ENCODE results near the gene MACROH2A1.
"Not testable (repeated sequence)": the region's sequence is repeated elsewhere in the genome, so short reads cannot be mapped to it uniquely, and the experiment has no call there.

Gene MACROH2A1

DNA sequence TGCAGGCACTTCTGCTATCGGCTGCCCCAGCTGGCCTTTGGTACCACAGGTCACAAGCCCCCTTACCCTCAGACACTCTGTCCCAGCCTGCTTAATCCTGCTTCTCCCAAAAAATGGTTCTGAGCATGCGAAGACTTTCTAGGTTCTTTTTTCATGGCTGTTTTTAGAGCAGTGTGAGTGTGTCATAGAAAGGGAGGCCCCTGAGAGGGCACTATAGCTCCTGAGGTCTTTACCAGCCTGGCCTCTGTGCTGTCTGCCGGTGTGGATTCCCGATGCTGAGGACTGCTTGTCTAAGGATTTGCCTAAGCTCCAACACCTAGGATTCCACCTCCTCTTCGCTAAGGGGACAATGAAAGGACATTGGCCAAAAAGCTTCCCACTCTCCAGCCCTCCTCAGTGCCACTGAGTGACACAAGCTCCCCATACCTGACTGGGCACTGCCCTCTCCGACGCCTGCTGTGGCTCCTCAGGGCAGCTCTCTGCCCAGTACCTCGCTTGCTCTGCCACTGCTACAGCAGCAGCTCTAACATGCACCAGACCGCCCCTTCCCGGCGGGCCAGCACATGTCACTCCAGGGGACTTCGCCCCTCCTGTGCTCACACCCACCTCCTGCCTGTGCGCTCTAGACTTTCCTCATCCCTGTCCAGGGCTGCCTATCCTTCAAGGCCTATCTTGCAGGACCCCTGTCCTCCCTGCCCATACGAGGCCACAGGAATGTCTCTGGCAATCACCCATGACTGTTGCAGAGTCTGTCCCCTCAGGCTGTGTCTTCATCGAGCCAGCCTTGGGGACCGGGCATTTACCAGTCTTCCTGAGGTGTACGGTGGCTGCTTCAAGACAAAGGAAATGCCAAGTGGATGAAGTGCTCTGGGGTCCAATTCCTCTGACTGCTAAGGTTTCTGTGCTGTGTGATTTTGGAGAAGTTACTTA, 21.0 kb downstream of the MACROH2A1 start:
- DNase-seq (ENCODE audit: low spot score): no peak

DNA sequence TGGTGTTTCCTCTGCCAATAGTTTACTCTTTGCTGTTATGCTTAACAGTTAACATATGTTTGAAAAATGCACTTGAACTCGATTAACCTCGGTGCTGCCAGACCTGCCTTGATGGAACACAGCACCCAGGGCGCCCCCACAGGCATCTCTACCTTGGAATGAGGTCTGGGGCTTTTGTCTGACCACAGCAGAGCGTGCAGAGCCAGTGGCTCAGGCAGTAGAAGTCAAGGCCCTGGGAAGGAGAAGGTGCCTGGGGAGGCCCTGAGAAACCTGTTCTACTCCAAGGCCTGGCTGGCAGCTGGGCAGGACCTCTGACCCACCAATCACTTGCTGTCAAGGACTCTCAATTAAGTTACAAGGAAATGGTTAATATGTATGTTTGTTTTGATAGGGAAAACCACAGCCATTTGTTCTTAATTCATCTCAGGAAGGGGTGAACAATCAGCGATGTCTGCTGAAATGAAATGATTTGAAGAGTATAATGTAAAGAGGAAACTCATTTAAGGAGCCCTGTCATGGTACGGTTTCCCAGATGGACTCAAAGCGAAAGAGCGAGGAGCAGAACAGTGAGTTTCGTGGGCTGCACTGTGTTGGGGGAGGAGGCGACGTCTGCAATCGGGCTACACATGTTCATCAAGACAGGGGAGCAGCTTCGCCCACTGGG, 21.9 kb downstream of the MACROH2A1 start:
- no peak for DNase-seq (ENCODE audit: low spot score)

DNA sequence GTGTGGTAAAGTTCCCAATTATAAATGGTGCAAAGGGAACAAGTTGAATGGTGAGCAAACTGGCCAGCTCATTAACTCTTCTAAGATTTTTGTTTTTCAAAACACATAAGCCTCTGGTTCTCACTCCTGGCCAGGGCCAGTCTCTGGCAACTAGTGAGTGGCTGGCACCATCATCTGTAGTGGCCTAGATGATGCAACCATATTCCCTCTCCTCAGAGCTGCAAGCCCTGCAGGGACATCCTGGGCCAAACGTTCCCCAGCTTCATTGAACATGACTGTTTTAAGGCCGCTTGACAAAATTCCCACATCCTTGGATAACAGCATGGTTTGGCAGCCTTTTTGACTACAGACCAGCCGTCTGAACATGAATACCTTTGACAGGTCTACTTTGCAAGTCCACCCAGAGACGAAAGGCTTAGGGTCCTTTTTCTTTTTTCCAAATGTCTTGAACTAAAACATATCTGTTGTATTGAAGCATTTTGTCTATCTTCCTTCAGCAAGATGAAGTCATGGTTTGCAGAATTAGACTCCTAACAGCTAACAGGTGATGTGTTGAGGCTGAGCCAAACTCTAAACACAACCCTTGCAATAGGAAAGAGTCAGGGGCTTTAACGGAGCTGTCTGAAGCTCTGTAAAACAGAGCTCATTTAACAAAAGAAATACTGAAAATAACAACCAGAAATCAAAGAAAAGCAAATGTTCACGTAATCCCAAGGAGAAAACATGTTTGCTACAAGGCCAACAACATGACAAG, 23.8 kb downstream of the MACROH2A1 start:
- DNase-seq (ENCODE audit: low spot score): no peak

DNA sequence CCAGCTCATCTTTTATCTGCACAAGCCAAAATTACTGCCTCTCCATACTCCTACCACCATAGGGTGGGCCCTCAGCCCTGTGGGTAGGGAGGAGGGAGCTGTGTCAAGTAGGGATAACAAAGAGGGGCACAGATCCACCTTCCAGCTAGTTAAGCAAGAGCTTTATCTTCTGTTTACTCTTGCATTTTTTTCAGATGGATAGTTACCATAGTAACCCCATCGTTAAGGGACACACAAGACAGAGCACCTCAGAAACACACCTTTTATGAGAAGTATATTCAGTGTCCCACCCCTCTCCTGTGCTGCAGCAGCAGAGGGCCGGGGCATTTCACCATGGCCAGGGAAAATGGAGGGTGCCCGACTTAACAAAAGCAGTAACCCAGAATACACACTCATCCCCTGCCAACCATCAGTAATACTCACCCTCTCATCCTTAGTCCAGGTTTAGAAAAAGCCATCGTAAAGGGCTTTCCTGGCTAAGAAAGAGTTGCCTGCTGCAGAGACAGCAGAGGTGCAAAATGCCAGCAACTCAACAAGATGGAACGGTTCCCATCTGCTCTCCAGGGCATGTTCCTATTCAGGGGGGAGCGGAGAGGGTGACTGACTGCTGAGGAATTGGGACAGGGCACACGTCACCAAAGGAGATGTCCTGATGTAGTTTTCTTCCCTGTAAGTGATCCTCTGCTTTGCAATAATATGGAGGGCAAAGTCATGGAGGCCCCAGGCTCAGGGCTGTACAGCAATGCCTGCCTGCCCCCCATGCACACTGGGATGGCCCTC, 25.1 kb downstream of the MACROH2A1 start:
- DNase-seq (ENCODE audit: low spot score): no peak

DNA sequence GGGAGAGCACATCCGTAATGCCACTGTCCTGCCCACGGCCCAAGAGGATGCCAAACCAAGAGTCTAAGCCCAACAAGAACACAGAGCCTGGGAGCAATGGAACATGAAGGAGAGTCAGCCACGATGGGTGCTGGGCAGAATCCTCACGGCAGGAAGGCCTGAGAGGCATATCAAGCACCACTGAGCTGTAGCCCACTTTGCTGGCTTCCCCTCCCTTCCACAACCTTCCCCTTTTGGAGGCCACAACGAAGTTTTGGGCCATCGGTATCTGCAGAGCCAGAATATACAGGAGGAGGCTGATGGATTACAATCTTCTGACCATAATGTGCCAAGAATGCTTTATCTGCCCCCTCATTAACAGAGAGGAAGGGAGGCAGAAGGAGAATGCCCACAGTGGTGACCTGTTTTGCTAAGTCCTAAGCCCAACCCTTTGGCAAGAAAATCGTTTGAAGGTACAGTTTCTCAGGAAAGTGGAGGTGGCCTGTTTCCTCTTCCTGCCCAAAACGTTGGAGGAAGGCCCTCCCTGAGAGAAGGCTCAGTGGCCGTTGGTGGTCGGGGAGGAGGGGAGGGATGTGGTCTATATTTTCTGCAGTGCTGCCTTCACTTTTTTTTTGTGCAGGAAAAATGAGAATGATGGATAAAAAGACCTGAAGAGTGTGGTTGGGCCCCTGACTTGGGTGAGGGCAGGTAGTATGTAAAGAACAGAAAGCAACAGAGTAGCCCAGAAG, 26.2 kb downstream of the MACROH2A1 start:
- no peak for DNase-seq (ENCODE audit: low spot score)

DNA sequence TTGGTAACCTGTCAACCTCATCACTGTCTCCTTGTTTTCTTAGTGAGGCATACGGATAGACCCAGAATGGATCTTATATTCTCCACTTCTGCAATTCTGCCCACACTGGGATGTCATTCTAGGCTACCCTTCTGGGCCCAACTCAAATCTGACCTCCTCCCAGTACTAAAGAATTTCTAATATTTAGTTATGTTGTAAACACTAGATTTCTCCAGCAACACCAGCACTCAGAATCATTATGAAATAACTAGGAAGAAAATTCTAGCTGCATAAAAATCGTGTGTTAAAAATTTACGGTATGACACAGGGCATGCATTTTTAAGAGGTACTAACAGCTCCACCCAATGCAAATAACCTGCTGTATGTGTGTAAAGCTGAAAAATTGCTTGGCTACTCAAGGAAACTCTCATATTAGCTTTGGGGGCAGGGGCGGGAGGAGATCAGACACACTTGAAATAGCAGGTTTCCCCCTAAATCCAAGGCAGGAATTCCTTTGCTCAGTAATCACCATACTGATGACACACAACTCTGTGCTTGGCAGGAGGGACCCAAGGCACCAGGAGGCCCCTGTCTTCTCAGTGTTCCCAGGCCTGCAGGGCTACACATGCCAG, 27.3 kb downstream of the MACROH2A1 start:
- no peak for DNase-seq (ENCODE audit: low spot score)

DNA sequence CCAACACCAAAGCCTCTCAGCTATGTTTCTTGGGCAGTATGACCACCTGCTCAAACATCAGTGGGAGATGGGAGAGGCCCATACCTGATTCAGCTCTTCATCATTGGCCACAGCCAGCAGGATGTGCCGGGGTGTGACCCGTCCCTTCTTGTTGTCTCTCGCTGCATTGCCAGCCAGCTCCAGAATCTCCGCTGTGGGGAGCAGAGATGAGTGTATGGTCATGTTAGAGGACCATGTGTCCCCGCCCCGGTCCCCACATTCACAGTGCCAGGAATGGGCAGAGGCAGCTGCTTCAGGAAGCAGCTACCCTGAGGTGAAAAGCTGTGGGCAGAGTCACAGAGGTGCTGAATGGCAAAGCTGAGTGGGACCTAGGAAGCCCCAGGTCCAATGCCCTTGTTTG, 29.1 kb downstream of the MACROH2A1 start:
- DNase-seq (ENCODE audit: low spot score): no peak

DNA sequence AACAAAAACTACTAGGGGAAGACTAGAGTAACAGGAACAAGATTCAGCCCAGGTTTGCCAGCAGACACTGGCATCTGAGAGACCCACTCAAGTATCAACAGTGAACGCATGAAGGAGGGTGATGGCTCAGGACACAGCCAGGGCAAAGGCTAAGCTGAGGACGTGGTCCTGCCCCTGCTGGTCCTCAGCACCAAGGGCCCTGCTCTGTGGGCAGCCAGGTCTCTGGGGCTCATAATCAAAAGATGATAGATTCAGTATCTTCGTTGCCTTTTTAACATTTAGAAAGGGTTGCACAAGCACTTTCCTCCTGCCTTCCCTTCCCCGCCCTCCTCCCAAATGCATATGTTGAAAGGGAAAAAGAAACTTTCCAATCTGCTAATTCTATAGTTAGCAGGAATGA, 31.5 kb downstream of the MACROH2A1 start:
- DNase-seq (ENCODE audit: low spot score): no peak

DNA sequence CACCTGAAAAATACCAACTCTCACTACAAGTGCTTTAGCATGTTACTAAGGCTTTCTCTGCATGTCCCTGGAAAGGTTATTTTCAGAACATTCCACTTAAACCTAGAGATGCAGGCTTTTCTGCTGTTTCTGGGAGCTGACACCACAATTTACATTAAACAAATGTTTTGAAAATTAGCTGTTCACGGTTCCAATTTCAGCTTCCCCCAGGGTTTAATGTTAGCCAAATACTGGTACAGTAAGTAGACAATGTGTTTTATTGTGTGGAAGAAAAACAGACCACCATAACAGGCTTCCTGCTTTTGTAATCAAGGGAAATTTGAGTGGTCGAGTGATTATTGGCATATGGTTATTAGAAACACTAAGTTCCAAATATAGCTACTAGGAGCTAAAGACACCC, 32.0 kb downstream of the MACROH2A1 start:
- DNase-seq (ENCODE audit: low spot score): no peak

DNA sequence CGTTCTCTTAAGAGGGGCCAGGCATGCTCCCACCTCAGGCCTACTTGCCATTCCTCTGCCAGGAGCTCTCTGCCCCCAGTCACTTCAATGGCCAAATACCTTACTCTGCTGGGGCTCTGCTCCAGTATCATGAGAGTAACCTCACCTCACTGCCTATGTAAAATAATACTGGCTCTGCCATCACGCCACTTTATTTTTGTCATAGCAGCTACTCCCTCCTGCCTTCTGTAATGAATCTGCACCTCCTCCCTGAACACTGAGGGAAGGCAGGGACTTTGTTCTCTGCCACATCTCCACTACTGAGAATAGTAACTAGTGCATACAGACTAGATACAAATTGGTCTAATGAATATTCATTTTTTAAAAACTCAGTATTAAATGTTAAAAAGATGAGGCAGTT, 33.8 kb downstream of the MACROH2A1 start:
- no peak for DNase-seq (ENCODE audit: low spot score)

DNA sequence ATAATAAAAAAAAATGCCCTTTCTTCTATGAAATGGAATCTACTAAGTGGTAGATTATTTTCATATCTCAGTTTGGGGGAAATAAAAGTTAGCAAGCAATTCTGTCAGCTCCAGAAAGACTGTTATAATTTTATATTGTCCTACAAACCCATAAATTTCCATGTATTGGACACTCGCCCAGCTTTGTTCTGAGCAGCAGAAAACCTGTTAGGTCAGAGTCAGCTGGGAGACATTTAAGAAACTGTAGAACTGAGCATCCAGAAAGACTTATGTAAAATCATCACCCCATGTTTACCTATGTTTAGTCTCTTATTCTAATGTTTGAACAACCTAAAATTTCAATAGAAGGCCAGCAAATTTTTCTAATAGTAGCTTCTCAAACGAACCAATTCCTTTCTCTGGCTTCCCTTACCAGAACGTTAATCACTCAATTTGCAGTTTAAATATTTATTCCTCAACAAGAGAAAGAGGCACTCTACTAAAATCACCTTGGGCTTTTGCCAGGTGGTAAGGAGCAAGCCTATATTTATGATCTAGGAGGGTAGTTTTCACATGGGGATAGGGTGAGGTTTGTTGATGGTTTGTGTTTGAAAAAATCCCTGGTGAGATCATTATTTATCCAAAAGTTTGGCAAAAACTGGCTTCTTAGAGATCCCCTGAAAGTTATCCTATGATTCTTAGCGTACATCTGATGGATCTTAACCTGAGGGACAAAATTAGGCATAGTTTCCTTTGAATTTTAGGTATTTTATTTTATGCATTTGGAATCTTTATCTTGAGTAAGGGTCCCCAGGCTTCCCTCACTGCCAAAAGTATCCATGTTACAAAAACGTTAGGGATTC, 34.4 kb downstream of the MACROH2A1 start:
- DNase-seq (ENCODE audit: low spot score): no peak

DNA sequence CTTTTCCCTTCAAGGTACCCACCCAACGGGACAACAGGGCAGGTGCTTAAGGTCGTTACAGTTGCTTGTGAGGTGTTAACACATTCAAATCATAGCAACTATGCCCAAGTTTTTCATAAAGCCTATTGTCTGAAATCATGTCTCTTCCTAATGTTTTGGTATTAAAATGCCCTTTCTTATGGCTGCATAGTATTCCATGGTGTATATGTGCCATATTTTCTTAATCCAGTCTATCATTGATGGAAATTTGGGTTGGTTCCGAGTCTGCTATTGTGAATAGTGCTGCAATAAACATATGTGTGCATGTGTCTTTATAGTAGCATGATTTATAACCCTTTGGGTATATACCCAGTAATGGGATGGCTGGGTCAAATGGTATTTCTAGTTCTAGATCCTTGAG, 35.7 kb downstream of the MACROH2A1 start:
- not testable (repeated sequence) for DNase-seq (ENCODE audit: low spot score)

DNA sequence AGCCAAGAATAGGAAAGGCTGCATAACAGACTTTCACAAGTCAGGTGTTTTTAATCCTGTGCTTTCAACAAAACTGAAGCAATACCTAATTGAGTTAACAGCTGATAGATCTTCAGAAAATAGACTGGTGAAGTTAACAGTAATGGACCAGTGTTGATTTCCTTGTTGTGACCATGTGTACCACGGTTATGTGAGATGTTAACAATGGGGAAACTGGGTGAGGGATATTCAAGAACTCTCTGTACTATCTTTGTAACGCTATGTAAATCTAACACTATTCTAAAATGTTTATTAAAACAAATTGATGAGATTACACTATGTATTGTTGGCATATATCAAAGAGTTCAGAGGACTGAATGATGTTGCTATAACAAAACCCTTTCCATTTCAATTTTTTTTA, 36.9 kb downstream of the MACROH2A1 start:
- no peak for DNase-seq (ENCODE audit: low spot score)

DNA sequence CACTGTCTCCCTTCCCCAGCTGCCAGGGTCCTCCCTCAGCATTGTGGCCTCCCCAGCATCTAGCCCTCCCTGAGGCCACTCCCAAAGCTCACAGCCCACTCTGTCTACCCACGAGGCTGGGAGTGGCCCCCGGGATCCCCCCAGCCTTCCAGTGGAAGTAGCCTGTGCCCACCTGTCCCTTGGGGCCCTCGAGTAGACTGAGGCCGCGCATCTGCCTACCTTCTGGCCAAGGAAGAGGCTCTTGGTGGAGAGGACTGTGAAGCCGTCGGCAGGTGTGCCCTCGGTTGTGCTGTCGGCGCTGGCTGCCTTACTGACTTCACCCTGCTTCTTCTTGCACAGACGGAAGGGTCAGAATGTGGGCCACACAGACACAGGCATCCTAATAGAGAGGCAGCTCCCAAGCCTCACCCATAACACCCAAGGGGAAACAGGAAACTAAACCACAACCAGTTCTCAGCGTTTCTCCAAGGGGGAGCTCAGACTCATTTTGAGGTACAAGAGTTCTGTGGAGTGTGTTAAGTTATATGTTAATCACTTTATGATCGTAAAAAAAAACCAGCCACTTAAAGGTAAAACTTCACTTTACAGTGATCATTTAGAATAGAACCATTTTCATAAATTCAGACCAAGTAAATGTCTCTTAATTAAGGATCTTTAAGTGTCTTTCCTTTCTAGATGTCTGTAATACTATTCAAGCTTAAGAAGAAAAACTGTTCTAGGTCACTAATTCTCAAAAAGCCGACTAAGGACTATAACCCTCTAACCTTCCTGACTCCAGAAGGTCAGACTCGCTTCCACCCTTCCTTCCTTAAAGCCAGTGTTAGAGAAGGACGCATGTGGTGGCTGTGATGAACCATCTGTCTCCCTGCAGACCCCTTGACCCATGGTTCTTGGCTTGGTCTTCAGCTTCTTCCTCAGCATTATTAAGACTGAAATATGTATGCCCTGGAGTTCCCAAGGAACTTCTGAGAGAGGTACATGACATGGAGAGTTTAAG, 38.5 kb downstream of the MACROH2A1 start:
- no peak for DNase-seq (ENCODE audit: low spot score)

DNA sequence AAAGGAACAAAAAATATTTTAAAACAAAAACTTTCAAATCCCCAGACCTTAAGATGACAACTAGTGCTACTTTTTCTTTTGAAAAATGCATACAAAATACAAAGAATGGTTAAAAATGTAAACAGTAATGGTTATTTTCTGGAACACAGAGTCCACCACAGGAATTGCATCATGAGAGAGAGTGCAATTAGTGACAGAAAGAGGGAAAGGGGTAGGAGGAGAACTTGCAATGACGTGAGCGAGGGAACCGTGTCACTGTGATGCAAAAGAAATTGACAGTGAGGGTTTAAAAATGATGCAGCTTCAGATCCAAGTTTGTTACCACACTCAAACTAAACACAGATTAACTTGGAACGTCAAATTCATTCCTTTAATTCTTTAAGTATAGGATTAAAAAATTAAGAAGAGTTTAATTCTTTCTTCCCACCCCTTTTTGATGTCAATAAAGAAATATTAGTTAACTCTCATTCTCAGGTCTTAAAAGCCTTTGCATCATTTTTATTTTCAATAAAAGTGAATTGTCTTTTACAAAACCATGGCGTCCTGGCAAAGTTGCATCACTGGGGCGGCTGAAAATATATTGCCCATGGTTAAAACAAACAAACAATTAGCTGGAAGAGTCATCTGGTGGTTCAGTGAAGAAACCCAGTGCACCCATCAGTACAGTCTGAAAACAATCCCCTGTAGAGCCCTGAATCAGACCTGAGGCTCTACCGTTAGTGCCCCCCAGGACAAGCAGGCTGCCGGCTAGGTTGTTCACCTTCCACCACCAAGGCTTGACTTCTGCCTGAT, 39.5 kb downstream of the MACROH2A1 start:
- no peak for DNase-seq (ENCODE audit: low spot score)

DNA sequence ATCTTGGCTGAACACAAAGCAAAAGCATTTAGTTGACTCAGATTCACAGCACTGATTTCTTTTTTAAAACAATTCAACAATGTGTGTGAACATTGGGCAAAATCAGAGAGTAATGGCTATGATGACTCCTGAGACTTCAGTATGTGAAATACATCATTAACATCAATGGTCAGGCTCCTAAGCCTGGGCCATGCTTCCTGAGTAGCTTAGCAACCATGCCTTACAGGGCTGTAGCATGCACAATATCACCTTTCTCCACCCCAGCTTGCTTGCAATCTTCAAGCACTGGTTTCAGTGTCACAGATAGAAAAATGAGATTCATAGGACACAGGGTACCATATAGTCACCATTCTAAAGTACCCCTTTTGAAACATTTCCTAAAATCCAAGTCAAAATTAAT, 41.3 kb downstream of the MACROH2A1 start:
- no peak for DNase-seq (ENCODE audit: low spot score)

DNA sequence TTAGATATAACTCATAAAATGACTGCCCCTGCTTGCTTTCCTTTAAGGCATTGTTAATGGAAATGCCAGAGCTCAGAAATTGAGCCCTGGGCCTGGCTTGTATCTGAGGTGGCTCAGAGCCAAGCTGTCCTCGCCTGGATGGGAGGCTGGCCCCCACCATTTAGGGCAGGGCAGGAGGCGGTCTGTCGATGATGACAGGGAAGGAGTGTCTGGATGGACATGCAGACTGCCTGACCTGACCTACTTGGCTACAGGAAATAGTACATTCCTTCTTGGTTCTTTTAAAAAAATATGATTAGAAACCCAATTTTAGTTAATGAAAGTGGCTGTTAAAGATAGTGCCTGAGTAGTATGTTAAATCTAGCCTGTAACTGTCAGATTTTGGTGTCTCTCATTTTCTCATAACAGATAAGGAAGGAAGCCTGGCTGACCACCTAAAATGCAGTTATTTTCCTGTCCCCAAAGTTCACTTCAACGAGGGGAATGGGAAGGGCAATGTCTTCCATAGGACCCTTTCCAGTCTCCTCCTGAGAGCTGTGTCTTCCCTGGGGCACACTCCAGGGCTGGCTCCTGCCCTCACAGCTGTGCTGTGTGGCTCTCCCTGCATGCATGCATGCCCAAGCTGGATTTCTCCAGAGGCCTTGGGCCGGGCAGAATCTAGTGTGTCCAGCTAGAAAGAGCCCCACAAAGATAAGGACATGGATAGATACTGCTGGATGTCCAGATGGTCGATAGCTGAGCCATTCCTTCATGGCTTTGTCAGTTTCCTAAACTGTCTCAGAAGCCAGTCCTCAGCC, 42.3 kb downstream of the MACROH2A1 start:
- no peak for DNase-seq (ENCODE audit: low spot score)

Measured in LoVo (cell line).